ENCODE data around the gene MKLN1. TPM values are rescaled to one million over a fixed set of nuclear protein-coding genes. Genes with fewer than 3 reads are reported as not detected.
A peak's percentile ranks its signal among the peaks of the same experiment; 100 is the strongest.

MKLN1 gene
- total RNA-seq, 3 donors from 2014 or later, result 78.1 to 113 (median 80.3) TPM

DNA sequence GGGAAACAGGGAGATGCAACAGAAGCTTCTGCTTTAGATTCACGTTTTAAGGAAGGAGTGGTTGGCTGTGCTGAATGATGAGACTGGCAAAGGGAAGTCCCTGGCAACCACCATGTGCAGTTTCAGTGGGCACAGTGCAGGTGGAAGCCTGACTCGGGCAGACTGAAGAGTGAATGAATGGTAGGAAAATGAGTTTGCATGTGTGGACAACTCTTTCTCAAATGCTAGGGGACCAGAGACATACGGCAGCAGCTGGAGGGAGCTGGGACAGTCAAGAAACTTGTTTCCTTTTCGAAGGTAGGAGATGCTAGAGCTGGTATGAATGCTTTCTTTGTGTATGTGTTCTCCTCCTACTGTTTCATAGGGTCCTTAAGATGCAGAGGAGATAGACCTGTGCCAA lies 199.8 kb downstream of the MKLN1 start:
- TF ChIP-seq POLR2A (IDR thresholded peaks at IDR 0.05) (no peak), POLR2AphosphoS5 (IDR thresholded peaks at IDR 0.05) (no peak)
- TF ChIP-seq, protein P1, sequence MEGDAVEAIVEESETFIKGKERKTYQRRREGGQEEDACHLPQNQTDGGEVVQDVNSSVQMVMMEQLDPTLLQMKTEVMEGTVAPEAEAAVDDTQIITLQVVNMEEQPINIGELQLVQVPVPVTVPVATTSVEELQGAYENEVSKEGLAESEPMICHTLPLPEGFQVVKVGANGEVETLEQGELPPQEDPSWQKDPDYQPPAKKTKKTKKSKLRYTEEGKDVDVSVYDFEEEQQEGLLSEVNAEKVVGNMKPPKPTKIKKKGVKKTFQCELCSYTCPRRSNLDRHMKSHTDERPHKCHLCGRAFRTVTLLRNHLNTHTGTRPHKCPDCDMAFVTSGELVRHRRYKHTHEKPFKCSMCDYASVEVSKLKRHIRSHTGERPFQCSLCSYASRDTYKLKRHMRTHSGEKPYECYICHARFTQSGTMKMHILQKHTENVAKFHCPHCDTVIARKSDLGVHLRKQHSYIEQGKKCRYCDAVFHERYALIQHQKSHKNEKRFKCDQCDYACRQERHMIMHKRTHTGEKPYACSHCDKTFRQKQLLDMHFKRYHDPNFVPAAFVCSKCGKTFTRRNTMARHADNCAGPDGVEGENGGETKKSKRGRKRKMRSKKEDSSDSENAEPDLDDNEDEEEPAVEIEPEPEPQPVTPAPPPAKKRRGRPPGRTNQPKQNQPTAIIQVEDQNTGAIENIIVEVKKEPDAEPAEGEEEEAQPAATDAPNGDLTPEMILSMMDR (IDR thresholded peaks at IDR 0.05), result no peak
- H3K4me1 ChIP-seq, result no peaks in the 10 kb centered on the region
- H3K27ac ChIP-seq, result no peak overlapping the region
- H3K4me3 ChIP-seq, result no peak overlapping the region
- no peaks in the 10 kb centered on the region for H3K9me3 ChIP-seq
- no peaks in the 10 kb centered on the region for H3K36me3 ChIP-seq
- intact Hi-C loops (cut with DNase I; ENCODE audit: low total_unique reads), result no loop called here
- DNase-seq (ENCODE audit: low spot score in 2 of 2), result no peak
- no peaks in the 10 kb centered on the region for H3K27me3 ChIP-seq

GRCh38 chr7:131529179-131529578 lies 201.5 kb downstream of the MKLN1 start:
- no peak for DNase-seq (ENCODE audit: low spot score in 2 of 2)
- no peaks in the 10 kb centered on the region for H3K4me1 ChIP-seq
- no peaks in the 10 kb centered on the region for H3K27me3 ChIP-seq
- TF ChIP-seq POLR2AphosphoS5 (IDR thresholded peaks at IDR 0.05), result no peak
- TF ChIP-seq, protein P1 (IDR thresholded peaks at IDR 0.05), result no peak
- no peak overlapping the region for H3K4me3 ChIP-seq
- no peaks in the 10 kb centered on the region for H3K9me3 ChIP-seq
- no peaks in the 10 kb centered on the region for H3K36me3 ChIP-seq
- H3K27ac ChIP-seq, result no peak overlapping the region
- intact Hi-C loops (cut with DNase I; ENCODE audit: low total_unique reads), result no loop called here

- H3K36me3 ChIP-seq, result no peaks in the 10 kb centered on the region
- no peak overlapping the region for H3K27ac ChIP-seq
- no peaks in the 10 kb centered on the region for H3K27me3 ChIP-seq
- TF ChIP-seq POLR2A (IDR thresholded peaks at IDR 0.05) (no peak), POLR2AphosphoS5 (IDR thresholded peaks at IDR 0.05) (no peak)
- TF ChIP-seq, protein P1 (IDR thresholded peaks at IDR 0.05), result no peak
- intact Hi-C loops (cut with DNase I; ENCODE audit: low total_unique reads), result no loop called here
- DNase-seq (ENCODE audit: low spot score in 2 of 2), result no peak
- no peak overlapping the region for H3K4me3 ChIP-seq
- no peaks in the 10 kb centered on the region for H3K9me3 ChIP-seq
- H3K4me1 ChIP-seq, result no peaks in the 10 kb centered on the region
Observed at GRCh38 chr7:131529617-131530016, 201.9 kb downstream of the MKLN1 start.

- TF ChIP-seq, protein P1 (IDR thresholded peaks at IDR 0.05), result no peak
- TF ChIP-seq POLR2AphosphoS5 (IDR thresholded peaks at IDR 0.05) (no peak), POLR2A (IDR thresholded peaks at IDR 0.05) (no peak)
- no peak for DNase-seq (ENCODE audit: low spot score in 2 of 2)
- Histone ChIP-seq H3K4me1 (no peaks in the 10 kb centered on the region), H3K4me3 (no peak overlapping the region), H3K27me3 (no peaks in the 10 kb centered on the region), H3K36me3 (no peaks in the 10 kb centered on the region), H3K9me3 (no peaks in the 10 kb centered on the region), H3K27ac (no peak overlapping the region)
- intact Hi-C loops (cut with DNase I; ENCODE audit: low total_unique reads), result no loop called here
Observed at GRCh38 chr7:131530137-131530536, 202.5 kb downstream of the MKLN1 start.

GRCh38 chr7:131532570-131533091 lies 205.0 kb downstream of the MKLN1 start:
- no peaks in the 10 kb centered on the region for H3K9me3 ChIP-seq
- H3K27me3 ChIP-seq, result no peaks in the 10 kb centered on the region
- TF ChIP-seq POLR2A (IDR thresholded peaks at IDR 0.05), result no peak
- TF ChIP-seq, protein P1 (IDR thresholded peaks at IDR 0.05), result no peak
- no peak for TF ChIP-seq POLR2AphosphoS5 (IDR thresholded peaks at IDR 0.05)
- H3K27ac ChIP-seq, result peak overlapping the region; percentile 6 to 65
- no peaks in the 10 kb centered on the region for H3K4me1 ChIP-seq
- no peaks in the 10 kb centered on the region for H3K36me3 ChIP-seq
- DNase-seq (ENCODE audit: low spot score in 2 of 2), result no peak
- intact Hi-C loops (cut with DNase I; ENCODE audit: low total_unique reads), result no loop called here
- no peak overlapping the region for H3K4me3 ChIP-seq
